OCI-LY7 (cell line): ENCODE measurements around the gene ZNF474. TPM values are rescaled to one million over a fixed set of nuclear protein-coding genes. Genes with fewer than 3 reads are reported as not detected.

Experiments used
- BruUV-seq: library from RNA; stranded (reverse); fragments of 400-500 nt; replicated peaks from 2 replicates; lab custom pipeline; 2021; lab: Mats Ljungman, UMichigan
- CTCF ChIA-PET: fragments of 300-600 bp; sonication (Branson Sonifier 250); formaldehyde crosslinking; loops from one replicate; lab custom pipeline; 2022; ENCODE audit warnings: antibody characterized with exemption; ENCODE audit not compliant: unreplicated experiment; lab: Charles Lee
- POLR2A ChIA-PET: fragments of 300-600 bp; sonication (Branson Sonifier 250); formaldehyde crosslinking; loops from one replicate; lab custom pipeline; 2022; ENCODE audit warnings: antibody characterized with exemption; lab: Charles Lee
- DNase-seq: peaks from one replicate; pipeline ENCODE4 v3.0.0-alpha.2; 2015; ENCODE audit warnings: low spot score
- H2AFZ ChIP-seq: fragments of 200-600 bp; sonication (generic), shearing (Covaris generic); 2 replicates; pipeline ENCODE4 v1.6.1; 2014; ENCODE audit warnings: mild to moderate bottlenecking, antibody characterized with exemption, low read length, moderate library complexity
- H3K27ac ChIP-seq: fragments of 200-600 bp; sonication (generic); 2 replicates; pipeline ENCODE4 v1.5.1; 2014; ENCODE audit warnings: mixed run types, low read depth, mild to moderate bottlenecking, moderate library complexity, low read length, inconsistent platforms; ENCODE audit not compliant: poor library complexity, severe bottlenecking
- H3K36me3 ChIP-seq: fragments of 200-600 bp; sonication (generic); 2 replicates; pipeline ENCODE4 v1.6.1; 2014; ENCODE audit warnings: mild to moderate bottlenecking, antibody characterized with exemption, low read length, moderate library complexity, mixed read lengths; ENCODE audit not compliant: insufficient read depth
- H3K4me1 ChIP-seq: fragments of 200-600 bp; sonication (generic); 2 replicates; pipeline ENCODE4 v1.5.1; 2014; ENCODE audit warnings: mild to moderate bottlenecking, low read length; ENCODE audit not compliant: insufficient read depth, poor library complexity, severe bottlenecking
- H3K4me2 ChIP-seq: fragments of 200-600 bp; sonication (generic); 2 replicates; pipeline ENCODE4 v1.6.1; 2014; ENCODE audit warnings: mild to moderate bottlenecking, low read length
- H3K4me3 ChIP-seq: fragments of 200-600 bp; sonication (generic); 2 replicates; pipeline ENCODE4 v1.5.1; 2014; ENCODE audit warnings: mild to moderate bottlenecking, low read depth, low read length; ENCODE audit not compliant: poor library complexity, severe bottlenecking
- H3K79me2 ChIP-seq: fragments of 200-600 bp; sonication (generic); 2 replicates; pipeline ENCODE4 v1.6.1; 2016; ENCODE audit warnings: low read depth, mild to moderate bottlenecking, low read length, moderate library complexity, mixed read lengths; ENCODE audit not compliant: insufficient read depth
- H3K9me2 ChIP-seq: fragments of 200-600 bp; sonication (generic); 2 replicates; pipeline ENCODE4 v1.6.1; 2016; ENCODE audit warnings: mild to moderate bottlenecking, low read length, mixed read lengths; ENCODE audit not compliant: insufficient read depth
- H3K9me3 ChIP-seq: fragments of 200-600 bp; sonication (generic); 2 replicates; pipeline ENCODE4 v1.6.1; 2014; ENCODE audit warnings: mild to moderate bottlenecking, mixed run types, low read length, mixed read lengths
- H4K20me1 ChIP-seq: fragments of 200-600 bp; sonication (generic); 2 replicates; pipeline ENCODE4 v1.6.1; 2014; ENCODE audit warnings: mild to moderate bottlenecking, antibody characterized with exemption, low read length, moderate library complexity, mixed read lengths; ENCODE audit not compliant: insufficient read depth
- CTCF ChIP-seq: fragments of 200-600 bp; sonication (generic); conservative IDR thresholded peaks from 2 replicates; pipeline ENCODE4 v1.5.1; 2014; ENCODE audit warnings: mild to moderate bottlenecking, antibody characterized with exemption, low read length, moderate library complexity, mixed read lengths
- EZH2phosphoT487 ChIP-seq: fragments of 200-600 bp; sonication (generic); IDR thresholded peaks from 2 replicates; pipeline ENCODE4 v1.6.1; 2018; ENCODE audit warnings: low read depth, borderline replicate concordance, mild to moderate bottlenecking, mixed run types, antibody characterized with exemption, low read length, moderate library complexity, mixed read lengths
- intact Hi-C: fragments of 100-400 bp; cut with micrococcal nuclease; formaldehyde crosslinking; loops from one replicate; pipeline ENCODE4 v1.10.0; 2022; ENCODE audit not compliant: unreplicated experiment
- total RNA-seq, 2 experiments: library from RNA; depleted of rRNA in 1 of 2; stranded (reverse); fragments of >200 nt in 1 of 2; shearing (Covaris generic) in 1 of 2; gene quantifications; 2 replicates each; pipeline ENCODE4 v1.2.3, GENCODE V29; 2014 to 2022

ZNF474 gene
- total RNA-seq, 2 experiments from 2014 or later = not detected

GRCh38 chr5:122085041-122085440 is 44.3 kb upstream of the ZNF474 start:
- CTCF ChIA-PET = no interaction called here

GRCh38 chr5:122089096-122090013 is 40.0 kb upstream of the ZNF474 start:
- H3K36me3 ChIP-seq = no peaks in the 10 kb centered on the region
- H3K9me3 ChIP-seq = no peaks in the 10 kb centered on the region
- H3K4me3 ChIP-seq = no peak overlapping the region
- H2AFZ ChIP-seq = no peak overlapping the region
- TF ChIP-seq EZH2phosphoT487 (no peak), CTCF (no peak)
- no peak overlapping the region for H3K4me2 ChIP-seq
- H3K27ac ChIP-seq = no peak overlapping the region
- ChIA-PET CTCF (no interaction called here), POLR2A (interaction anchor here (0.6 kb wide), 1 partner anchor 12 kb away, joined by 3 read pairs; no protein-coding TSS in a partner anchor)
- no peaks in the 10 kb centered on the region for H4K20me1 ChIP-seq
- no peaks in the 10 kb centered on the region for H3K4me1 ChIP-seq
- no TSS peak for BruUV-seq
- H3K9me2 ChIP-seq = no peaks in the 10 kb centered on the region
- no peak for DNase-seq
- no peaks in the 10 kb centered on the region for H3K79me2 ChIP-seq
- intact Hi-C loops = no loop called here

More at GRCh38 chr5:122085041-122085440, 44.3 kb upstream of the ZNF474 start:
- H3K4me3 ChIP-seq = no peak overlapping the region
- TF ChIP-seq CTCF (no peak), EZH2phosphoT487 (no peak)
- no peaks in the 10 kb centered on the region for H3K9me3 ChIP-seq
- H3K79me2 ChIP-seq = no peaks in the 10 kb centered on the region
- no peak for DNase-seq
- POLR2A ChIA-PET = interaction anchor here (1.0 kb wide), 1 partner anchor 12 kb away, joined by 4 read pairs; no protein-coding TSS in a partner anchor
- H2AFZ ChIP-seq = no peak overlapping the region
- H3K4me2 ChIP-seq = no peak overlapping the region
- no peak overlapping the region for H3K27ac ChIP-seq
- H4K20me1 ChIP-seq = no peaks in the 10 kb centered on the region
- H3K4me1 ChIP-seq = no peaks in the 10 kb centered on the region
- no TSS peak for BruUV-seq
- H3K36me3 ChIP-seq = no peaks in the 10 kb centered on the region
- intact Hi-C loops = no loop called here
- H3K9me2 ChIP-seq = no peaks in the 10 kb centered on the region
